Measurements from ENCODE around the gene GRID1.

GRID1 gene

GRCh38 chr10:85665681-85666080 is 700.9 kb downstream of the GRID1 start:
- Histone ChIP-seq H2BK120ac (ENCODE audit: low read depth, low read length) (no peak overlapping the region), H3K4me1 (ENCODE audit: control insufficient read depth, insufficient read depth, low read depth, low read length) (no peaks in the 10 kb centered on the region), H3K27me3 (ENCODE audit: control insufficient read depth in 1 of 2, insufficient read depth in 1 of 2, low read length in 2 of 2) (no peaks in the 10 kb centered on the region), H3K14ac (ENCODE audit: low read length in 2 of 2) (no peak overlapping the region), H2AK5ac (ENCODE audit: low read length, severe bottlenecking) (no peak overlapping the region), H2BK15ac (ENCODE audit: low read depth, poor library complexity, severe bottlenecking) (no peak overlapping the region), H3K27ac (ENCODE audit: low read length, poor library complexity, severe bottlenecking) (no peak overlapping the region), H3K18ac (ENCODE audit: low read depth in 1 of 2, low read length in 2 of 2) (no peak overlapping the region), H3K79me1 (replicated peaks; ENCODE audit: low read length, poor library complexity, severe bottlenecking) (no peaks in the 10 kb centered on the region), H2AFZ (ENCODE audit: low read depth, low read length) (no peak overlapping the region), H3K9me3 (ENCODE audit: control insufficient read depth, low read length) (peaks cover 2% of the 10 kb centered on the region), H2BK5ac (ENCODE audit: low read depth, low read length, poor library complexity, severe bottlenecking) (no peak overlapping the region), H3K23ac (ENCODE audit: low read length in 2 of 2) (no peak overlapping the region), H3K36me3 (ENCODE audit: control insufficient read depth in 1 of 2, insufficient read depth in 2 of 2, low read depth in 1 of 2, low read length in 2 of 2) (no peaks in the 10 kb centered on the region), H2BK12ac (ENCODE audit: low read length in 2 of 2) (no peak overlapping the region), H3K9ac (ENCODE audit: low read length) (no peak overlapping the region), H3K4me2 (ENCODE audit: low read length, poor library complexity, severe bottlenecking) (no peak overlapping the region), H3K4me3 (ENCODE audit: insufficient read depth in 1 of 2, low read depth in 1 of 2, low read length in 2 of 2) (no peak overlapping the region), H4K91ac (ENCODE audit: low read length) (no peak overlapping the region), H3K4ac (ENCODE audit: low read depth in 1 of 2, low read length in 2 of 2) (no peak overlapping the region), H4K8ac (ENCODE audit: low read length) (no peak overlapping the region)
- no peak for DNase-seq
- WGBS: 76% methylated on average over 4 of the region's 6 CpGs

DNA sequence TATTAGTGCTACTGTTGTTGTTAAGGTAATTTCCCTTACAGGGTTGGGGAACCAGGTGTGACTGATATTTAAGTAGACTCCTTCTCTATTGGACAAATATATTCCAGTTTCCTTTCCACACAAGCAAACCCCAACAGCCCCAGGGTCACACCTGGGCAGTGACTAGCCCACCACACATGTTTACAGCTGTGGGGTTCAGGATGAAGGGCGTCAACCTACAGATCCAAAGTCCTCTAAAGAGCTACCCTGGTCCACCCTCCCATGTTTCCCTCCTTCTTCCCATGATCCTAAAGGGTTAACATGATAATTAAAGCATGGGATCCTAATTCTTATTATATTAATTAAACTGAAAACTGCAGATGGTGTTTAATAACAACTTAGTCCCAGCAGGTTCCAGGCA is 701.5 kb downstream of the GRID1 start:
- H3K9me3 ChIP-seq (ENCODE audit: control insufficient read depth, low read length): peaks cover 3% of the 10 kb centered on the region
- no peak overlapping the region for H3K4ac ChIP-seq (ENCODE audit: low read depth in 1 of 2, low read length in 2 of 2)
- DNase-seq: no peak
- H2BK120ac ChIP-seq (ENCODE audit: low read depth, low read length): no peak overlapping the region
- H2AK5ac ChIP-seq (ENCODE audit: low read length, severe bottlenecking): no peak overlapping the region
- no peak overlapping the region for H4K91ac ChIP-seq (ENCODE audit: low read length)
- no peak overlapping the region for H2AFZ ChIP-seq (ENCODE audit: low read depth, low read length)
- no peak overlapping the region for H3K4me2 ChIP-seq (ENCODE audit: low read length, poor library complexity, severe bottlenecking)
- no peak overlapping the region for H3K18ac ChIP-seq (ENCODE audit: low read depth in 1 of 2, low read length in 2 of 2)
- no peak overlapping the region for H3K14ac ChIP-seq (ENCODE audit: low read length in 2 of 2)
- H3K36me3 ChIP-seq (ENCODE audit: control insufficient read depth in 1 of 2, insufficient read depth in 2 of 2, low read depth in 1 of 2, low read length in 2 of 2): no peaks in the 10 kb centered on the region
- no peaks in the 10 kb centered on the region for H3K79me1 ChIP-seq (replicated peaks; ENCODE audit: low read length, poor library complexity, severe bottlenecking)
- no peaks in the 10 kb centered on the region for H3K27me3 ChIP-seq (ENCODE audit: control insufficient read depth in 1 of 2, insufficient read depth in 1 of 2, low read length in 2 of 2)
- H2BK15ac ChIP-seq (ENCODE audit: low read depth, poor library complexity, severe bottlenecking): no peak overlapping the region
- no peak overlapping the region for H4K8ac ChIP-seq (ENCODE audit: low read length)
- H2BK12ac ChIP-seq (ENCODE audit: low read length in 2 of 2): no peak overlapping the region
- no peak overlapping the region for H3K23ac ChIP-seq (ENCODE audit: low read length in 2 of 2)
- no peak overlapping the region for H3K9ac ChIP-seq (ENCODE audit: low read length)
- H3K27ac ChIP-seq (ENCODE audit: low read length, poor library complexity, severe bottlenecking): no peak overlapping the region
- H2BK5ac ChIP-seq (ENCODE audit: low read depth, low read length, poor library complexity, severe bottlenecking): no peak overlapping the region
- H3K4me1 ChIP-seq (ENCODE audit: control insufficient read depth, insufficient read depth, low read depth, low read length): no peaks in the 10 kb centered on the region
- no peak overlapping the region for H3K4me3 ChIP-seq (ENCODE audit: insufficient read depth in 1 of 2, low read depth in 1 of 2, low read length in 2 of 2)
- 100% methylated on average over 1 of the region's 1 CpG for WGBS

DNA sequence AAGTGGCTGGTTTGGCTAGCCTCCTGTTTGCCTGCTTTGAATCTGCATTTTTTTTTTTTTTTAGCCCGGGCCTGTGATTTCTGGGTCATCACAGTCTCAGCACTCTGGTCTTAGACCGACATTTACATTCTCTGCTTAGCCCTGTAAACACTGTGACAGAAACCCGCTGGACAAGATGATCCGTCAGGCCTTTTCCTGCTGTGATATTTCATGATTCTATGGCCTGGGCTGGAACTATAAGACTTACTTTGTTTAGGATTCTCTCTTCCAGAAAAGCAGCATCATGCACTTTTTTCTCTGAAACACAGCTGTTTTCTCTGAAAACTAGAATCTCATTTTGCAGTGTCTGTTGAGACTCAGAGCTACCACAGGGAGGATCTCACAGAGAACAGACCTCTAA is 705.5 kb downstream of the GRID1 start:
- Histone ChIP-seq H3K23ac (ENCODE audit: low read length in 2 of 2) (no peak overlapping the region), H3K18ac (ENCODE audit: low read depth in 1 of 2, low read length in 2 of 2) (no peak overlapping the region), H3K9me3 (ENCODE audit: control insufficient read depth, low read length) (peaks cover 3% of the 10 kb centered on the region), H4K91ac (ENCODE audit: low read length) (no peak overlapping the region), H3K27me3 (ENCODE audit: control insufficient read depth in 1 of 2, insufficient read depth in 1 of 2, low read length in 2 of 2) (peaks cover 0 to 4% of the 10 kb centered on the region in 2 experiments), H3K4me1 (ENCODE audit: control insufficient read depth, insufficient read depth, low read depth, low read length) (no peaks in the 10 kb centered on the region), H2BK15ac (ENCODE audit: low read depth, poor library complexity, severe bottlenecking) (no peak overlapping the region), H3K4me2 (ENCODE audit: low read length, poor library complexity, severe bottlenecking) (no peak overlapping the region), H3K36me3 (ENCODE audit: control insufficient read depth in 1 of 2, insufficient read depth in 2 of 2, low read depth in 1 of 2, low read length in 2 of 2) (no peaks in the 10 kb centered on the region), H3K14ac (ENCODE audit: low read length in 2 of 2) (no peak overlapping the region), H2BK5ac (ENCODE audit: low read depth, low read length, poor library complexity, severe bottlenecking) (no peak overlapping the region), H3K4ac (ENCODE audit: low read depth in 1 of 2, low read length in 2 of 2) (no peak overlapping the region), H3K27ac (ENCODE audit: low read length, poor library complexity, severe bottlenecking) (no peak overlapping the region), H2BK120ac (ENCODE audit: low read depth, low read length) (no peak overlapping the region), H2AFZ (ENCODE audit: low read depth, low read length) (no peak overlapping the region), H3K79me1 (replicated peaks; ENCODE audit: low read length, poor library complexity, severe bottlenecking) (no peaks in the 10 kb centered on the region), H3K9ac (ENCODE audit: low read length) (no peak overlapping the region), H2AK5ac (ENCODE audit: low read length, severe bottlenecking) (no peak overlapping the region), H4K8ac (ENCODE audit: low read length) (no peak overlapping the region), H2BK12ac (ENCODE audit: low read length in 2 of 2) (no peak overlapping the region), H3K4me3 (ENCODE audit: insufficient read depth in 1 of 2, low read depth in 1 of 2, low read length in 2 of 2) (no peak overlapping the region)
- no peak for DNase-seq
- WGBS: 48% methylated on average over 3 of the region's 4 CpGs

DNA sequence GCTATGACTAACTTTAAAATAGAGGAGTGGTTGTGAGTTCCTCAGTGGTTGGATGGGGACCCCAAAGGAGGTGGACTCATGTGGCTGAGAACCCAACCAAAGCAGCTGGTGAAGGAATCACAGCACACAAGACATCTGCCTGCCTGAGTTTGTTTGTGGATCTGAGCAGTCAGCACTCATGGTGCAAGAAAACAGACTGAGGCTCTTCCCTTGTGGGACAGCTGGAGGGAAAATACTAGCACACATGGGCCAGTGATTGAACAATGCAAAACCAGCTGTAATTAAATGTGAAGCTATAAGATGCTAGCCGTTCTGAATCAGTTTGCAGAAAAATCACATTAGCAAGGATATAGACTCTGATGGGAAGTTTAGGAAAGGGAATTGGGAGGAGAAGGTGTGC is 707.3 kb downstream of the GRID1 start:
- Histone ChIP-seq H2BK120ac (ENCODE audit: low read depth, low read length) (no peak overlapping the region), H4K8ac (ENCODE audit: low read length) (no peak overlapping the region), H3K79me1 (replicated peaks; ENCODE audit: low read length, poor library complexity, severe bottlenecking) (no peaks in the 10 kb centered on the region), H3K9me3 (ENCODE audit: control insufficient read depth, low read length) (peaks cover 3% of the 10 kb centered on the region), H2BK15ac (ENCODE audit: low read depth, poor library complexity, severe bottlenecking) (no peak overlapping the region), H3K18ac (ENCODE audit: low read depth in 1 of 2, low read length in 2 of 2) (no peak overlapping the region), H3K9ac (ENCODE audit: low read length) (no peak overlapping the region), H3K4me3 (ENCODE audit: insufficient read depth in 1 of 2, low read depth in 1 of 2, low read length in 2 of 2) (no peak overlapping the region), H3K4me2 (ENCODE audit: low read length, poor library complexity, severe bottlenecking) (no peak overlapping the region), H2BK5ac (ENCODE audit: low read depth, low read length, poor library complexity, severe bottlenecking) (no peak overlapping the region), H3K14ac (ENCODE audit: low read length in 2 of 2) (no peak overlapping the region), H3K23ac (ENCODE audit: low read length in 2 of 2) (no peak overlapping the region), H3K4me1 (ENCODE audit: control insufficient read depth, insufficient read depth, low read depth, low read length) (no peaks in the 10 kb centered on the region), H3K27me3 (ENCODE audit: control insufficient read depth in 1 of 2, insufficient read depth in 1 of 2, low read length in 2 of 2) (peaks cover 0 to 7% of the 10 kb centered on the region in 2 experiments), H2BK12ac (ENCODE audit: low read length in 2 of 2) (no peak overlapping the region), H3K27ac (ENCODE audit: low read length, poor library complexity, severe bottlenecking) (no peak overlapping the region), H2AK5ac (ENCODE audit: low read length, severe bottlenecking) (no peak overlapping the region), H4K91ac (ENCODE audit: low read length) (no peak overlapping the region), H3K4ac (ENCODE audit: low read depth in 1 of 2, low read length in 2 of 2) (no peak overlapping the region), H2AFZ (ENCODE audit: low read depth, low read length) (no peak overlapping the region), H3K36me3 (ENCODE audit: control insufficient read depth in 1 of 2, insufficient read depth in 2 of 2, low read depth in 1 of 2, low read length in 2 of 2) (no peaks in the 10 kb centered on the region)
- 93% methylated on average over 1 of the region's 1 CpG for WGBS
- no peak for DNase-seq

Data from mesenchymal stem cell (in vitro differentiated cells and primary cell).